Hematopoietic multipotent progenitor cell treated with erythropoietin and hydrocortisone succinate and interleukin-3 and kit ligand, for 4 days (in vitro differentiated cells): Measurements from ENCODE around the gene SND1.

Experiments
- DNase-seq: peaks from one replicate; pipeline ENCODE4 v3.0.0-alpha.2; 2015

SND1 gene

DNA sequence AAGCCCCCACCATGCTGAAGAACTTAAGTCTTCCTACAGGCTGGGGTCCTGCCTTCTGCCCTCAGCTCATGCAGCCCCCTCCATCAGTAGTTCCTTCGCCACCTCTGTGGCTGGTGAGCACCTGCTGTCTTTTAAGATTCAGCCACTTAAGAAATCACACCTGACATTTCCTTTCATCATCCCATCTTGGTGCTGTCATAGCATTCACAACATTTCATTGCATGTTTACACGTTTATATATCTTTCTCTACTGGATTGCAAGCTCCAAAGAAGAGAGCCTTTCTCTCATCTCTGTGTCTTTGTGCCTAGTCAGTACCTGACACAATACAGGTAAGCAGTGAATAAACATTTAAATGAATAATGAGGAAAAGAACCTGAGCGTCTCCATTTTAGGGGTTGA lies 38.3 kb downstream of the SND1 start:
- DNase-seq, result no peak

DNA sequence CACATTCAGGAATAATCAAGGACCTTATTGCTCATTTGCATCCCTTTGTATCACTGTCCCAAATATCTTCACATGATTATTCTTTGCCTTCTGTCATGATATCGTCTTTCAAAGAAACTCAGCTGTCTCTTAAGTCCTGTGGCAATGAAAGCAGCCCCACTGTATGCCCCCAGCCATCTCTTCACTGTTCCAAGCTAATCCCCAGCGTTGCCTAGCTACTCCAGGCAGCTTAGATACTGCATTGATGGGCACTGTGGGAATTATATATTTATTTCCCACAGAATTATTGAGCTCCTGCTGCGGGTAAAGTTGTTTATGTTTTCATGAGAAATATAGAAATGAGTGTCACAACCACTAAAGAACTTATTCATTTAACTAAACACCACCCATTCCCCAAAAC lies 38.8 kb downstream of the SND1 start:
- no peak for DNase-seq

DNA sequence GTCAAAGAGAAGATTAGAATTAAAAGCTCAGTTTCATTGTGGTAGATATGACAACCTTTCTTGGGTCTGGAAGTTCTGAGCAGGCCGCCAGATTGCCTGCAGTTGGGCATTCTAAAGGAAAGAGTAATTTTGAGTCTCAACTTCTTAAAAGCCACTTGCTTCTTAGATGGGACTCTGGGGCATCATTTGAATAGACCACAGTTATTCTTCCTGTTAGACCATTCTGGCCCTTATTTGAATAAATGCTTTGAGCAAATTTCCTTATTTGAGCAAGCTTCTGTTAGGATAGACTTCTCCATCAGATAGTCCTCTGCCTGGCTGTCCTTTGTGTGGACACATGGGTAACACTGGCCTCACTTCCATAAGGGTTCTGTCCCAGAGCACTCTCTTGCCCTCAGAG lies 40.2 kb downstream of the SND1 start:
- DNase-seq, result no peak

GRCh38 chr7:127699853-127700252 lies 47.9 kb downstream of the SND1 start:
- no peak for DNase-seq

DNA sequence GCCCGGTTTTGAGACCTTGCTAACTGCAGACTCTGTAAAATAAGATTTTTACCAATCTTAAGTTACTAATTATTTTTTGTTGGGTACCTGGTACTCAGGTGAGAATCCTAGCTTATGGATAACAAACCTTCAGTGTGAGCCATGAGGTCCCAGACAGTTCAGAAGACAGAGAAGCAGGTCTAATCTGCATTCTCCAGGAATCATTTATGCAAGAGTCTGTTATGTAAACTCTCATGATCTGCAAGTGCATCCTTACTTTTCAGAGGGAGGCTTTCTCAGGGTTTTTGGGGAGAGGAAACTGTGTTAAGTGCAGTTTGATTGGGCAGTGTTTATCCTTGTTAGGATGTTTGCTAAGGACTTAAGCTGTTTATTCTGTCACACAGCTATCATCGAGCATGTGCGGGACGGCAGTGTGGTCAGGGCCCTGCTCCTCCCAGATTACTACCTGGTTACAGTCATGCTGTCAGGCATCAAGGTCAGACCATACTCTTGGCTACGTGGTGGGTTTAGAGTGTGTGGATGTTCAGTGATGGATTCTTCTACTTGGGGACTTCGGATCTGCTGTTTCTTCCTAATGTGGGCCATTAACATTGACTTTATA lies 50.2 kb downstream of the SND1 start:
- DNase-seq, result no peak

DNA sequence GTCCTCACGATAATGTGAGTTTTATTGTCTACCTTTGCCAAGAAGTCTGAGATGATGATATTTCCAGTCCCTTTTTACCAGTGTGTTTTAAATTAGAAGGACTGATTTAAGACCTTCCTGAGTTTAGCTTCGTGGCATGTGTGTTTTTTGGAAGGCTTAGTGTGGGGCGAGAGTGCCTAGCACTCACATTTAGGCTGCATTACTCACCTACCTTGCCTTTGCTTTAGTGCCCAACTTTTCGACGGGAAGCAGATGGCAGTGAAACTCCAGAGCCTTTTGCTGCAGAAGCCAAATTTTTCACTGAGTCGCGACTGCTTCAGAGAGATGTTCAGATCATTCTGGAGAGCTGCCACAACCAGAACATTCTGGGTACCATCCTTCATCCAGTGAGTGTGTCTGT lies 50.9 kb downstream of the SND1 start:
- DNase-seq, result no peak

DNA sequence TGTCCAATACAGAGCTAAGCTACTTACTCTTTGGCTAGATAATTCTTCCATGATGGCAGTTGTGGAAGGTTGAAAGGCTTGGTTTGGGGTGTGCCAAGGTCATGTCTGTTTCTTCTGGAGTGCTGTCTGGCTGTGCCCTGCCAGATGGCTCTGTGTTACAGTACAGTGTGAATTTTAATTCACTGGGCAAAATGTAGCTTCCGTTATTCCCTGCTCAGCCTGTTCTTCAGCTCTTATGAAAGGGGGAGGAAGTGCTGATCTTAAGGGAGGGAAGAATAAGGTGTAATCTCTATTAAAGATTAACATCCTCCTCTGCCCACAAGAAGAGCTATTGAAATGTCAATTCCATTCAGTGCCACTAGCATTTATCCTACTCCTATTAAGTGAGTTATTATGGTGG lies 52.2 kb downstream of the SND1 start:
- no peak for DNase-seq

DNA sequence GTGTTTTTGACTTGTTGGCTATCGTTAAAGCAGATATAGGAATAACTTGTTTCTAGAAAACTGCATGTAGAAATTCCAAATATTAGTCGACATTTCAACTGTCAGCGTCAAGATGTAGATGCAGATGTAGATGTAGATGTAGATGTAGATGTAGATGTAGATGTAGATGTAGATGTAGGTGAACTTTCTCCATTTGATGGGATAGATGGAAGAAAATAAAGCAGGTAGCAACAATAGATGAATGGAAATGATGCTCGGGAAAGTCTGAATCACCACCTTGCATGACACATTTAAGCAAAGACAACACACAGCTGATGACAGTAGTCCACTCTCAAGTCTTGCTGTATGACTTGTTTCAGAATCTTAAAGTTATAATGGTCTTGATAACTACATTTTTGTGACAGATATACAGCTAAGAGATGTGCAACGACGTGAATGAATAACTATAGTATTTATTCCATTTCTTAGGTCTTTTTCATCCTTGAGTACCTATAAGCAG lies 53.5 kb downstream of the SND1 start:
- DNase-seq, result no peak

DNA sequence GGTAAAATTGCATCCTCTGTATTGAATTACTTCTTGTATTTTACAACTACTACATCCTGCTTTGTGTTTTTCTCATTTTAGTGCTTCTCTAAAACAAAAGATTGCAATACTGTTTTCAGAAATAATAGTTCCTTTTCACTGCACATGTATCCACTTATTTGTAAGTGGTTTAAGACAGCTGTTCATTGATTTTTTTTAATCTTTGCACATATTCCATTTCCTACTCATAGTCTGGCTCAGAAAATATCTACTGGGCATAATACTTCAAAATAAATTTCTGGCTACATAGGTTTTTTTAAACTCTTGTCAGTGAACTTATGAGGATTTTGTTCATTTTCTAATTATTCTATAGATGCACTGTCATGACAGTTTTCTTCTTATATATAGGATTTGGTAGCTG lies 54.8 kb downstream of the SND1 start:
- DNase-seq, result no peak

- DNase-seq, result no peak
These were observed 56.2 kb downstream of the SND1 start for GRCh38 chr7:127708201-127708600.

GRCh38 chr7:127708788-127709187 lies 56.8 kb downstream of the SND1 start:
- peak; percentile 90 for DNase-seq

- no peak for DNase-seq
These were observed 58.6 kb downstream of the SND1 start for GRCh38 chr7:127710635-127711034.

- no peak for DNase-seq
These were observed 59.9 kb downstream of the SND1 start for GRCh38 chr7:127711872-127712271.

- no peak for DNase-seq
These were observed 61.0 kb downstream of the SND1 start for GRCh38 chr7:127713006-127713405.

DNA sequence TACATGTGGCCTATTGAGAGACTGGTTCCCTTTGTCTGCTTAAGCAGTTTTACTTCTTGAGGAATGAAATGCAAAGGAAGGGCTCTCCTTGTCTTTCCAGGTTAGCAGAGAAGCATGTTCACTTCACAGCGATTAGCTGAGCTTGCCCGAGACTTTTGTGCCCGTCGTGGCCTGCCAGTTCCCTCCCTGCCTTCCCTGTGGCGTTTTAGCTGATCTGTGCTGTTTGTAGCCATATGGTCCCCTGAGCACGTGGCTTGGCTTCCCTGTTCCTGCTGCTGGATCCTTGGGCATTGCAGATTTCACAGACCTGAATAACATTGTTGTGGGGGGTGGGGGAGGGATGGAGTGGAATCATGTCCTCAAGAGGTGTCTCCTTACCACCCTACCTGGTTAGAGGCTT lies 61.8 kb downstream of the SND1 start:
- no peak for DNase-seq

- DNase-seq, result no peak
These were observed 63.3 kb downstream of the SND1 start for GRCh38 chr7:127715272-127715671.

DNA sequence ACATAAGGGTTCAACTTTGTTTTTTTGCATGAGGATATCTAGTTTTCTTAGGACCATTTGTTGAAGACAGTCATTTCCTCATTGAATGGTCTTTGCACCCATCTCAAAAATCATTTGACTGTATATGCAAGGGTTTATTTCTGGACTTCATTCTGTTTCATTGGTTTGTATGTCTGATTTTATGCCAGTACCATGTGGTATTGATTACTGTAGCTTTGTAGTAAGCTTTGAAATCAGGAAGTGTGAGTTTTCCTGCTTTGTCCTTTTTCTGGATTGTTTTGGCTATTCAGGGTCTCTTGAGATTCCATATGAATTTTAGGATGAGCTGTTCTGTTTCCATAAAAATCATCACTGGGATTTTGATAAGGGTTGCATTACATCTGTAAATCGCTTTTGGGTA lies 63.9 kb downstream of the SND1 start:
- no peak for DNase-seq

DNA sequence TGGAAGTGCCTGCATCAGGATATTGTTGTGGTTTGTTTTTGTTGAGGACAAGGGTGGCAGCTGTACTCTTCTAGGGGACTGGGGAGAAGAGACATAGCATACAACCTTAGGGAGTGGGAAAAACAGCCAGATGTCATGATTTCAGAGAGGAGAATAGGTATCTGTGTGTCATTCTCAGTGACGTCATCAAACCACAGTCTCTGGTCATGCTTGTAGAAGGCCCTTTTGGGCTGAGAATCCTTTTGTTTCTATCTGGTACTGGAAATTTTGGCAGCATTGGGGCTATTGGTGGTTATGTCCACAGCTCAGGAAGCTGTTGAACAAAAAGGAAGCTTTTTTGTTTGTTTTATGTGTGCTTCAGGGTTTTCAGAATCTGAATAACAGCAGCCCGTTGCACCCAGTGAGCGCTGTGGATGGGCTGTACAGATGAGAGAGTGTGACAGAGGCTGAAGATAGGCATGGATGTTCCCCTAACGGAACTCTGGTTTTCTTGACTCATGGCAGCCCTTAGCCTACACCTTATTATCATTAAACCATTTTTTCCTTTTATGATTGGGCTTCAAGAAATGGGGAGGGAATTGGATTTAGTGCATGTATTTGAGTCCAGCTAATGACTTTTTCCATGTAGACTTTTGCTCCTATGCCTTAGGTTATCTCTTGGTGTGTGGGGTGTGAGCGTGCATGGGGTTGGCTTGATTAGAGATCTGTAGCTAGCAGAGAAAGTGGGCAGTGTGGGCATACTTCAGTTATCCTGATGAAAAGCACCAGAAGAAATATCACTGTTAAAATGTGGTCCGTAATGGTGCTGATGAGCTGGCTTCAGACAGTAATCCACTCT lies 65.7 kb downstream of the SND1 start:
- peak; percentile 44 for DNase-seq

DNA sequence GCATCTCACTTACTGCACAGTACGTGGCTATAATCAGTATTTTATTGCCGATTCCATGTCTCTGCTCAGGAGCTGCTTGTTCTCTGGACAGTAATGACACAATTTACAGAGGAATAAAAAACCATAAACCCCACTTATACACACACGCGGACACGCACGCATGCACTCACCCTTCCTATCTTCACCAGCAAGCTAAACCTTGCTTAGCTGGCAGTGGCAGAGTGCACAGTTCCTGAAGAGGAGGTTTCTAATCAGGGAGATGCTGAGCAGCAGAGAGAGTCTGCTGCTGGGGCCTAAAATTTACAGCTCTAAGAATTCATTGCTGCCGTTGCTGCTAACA lies 66.3 kb downstream of the SND1 start:
- DNase-seq, result peak; percentile 13

GRCh38 chr7:127726476-127726875 lies 74.5 kb downstream of the SND1 start:
- DNase-seq, result no peak

GRCh38 chr7:127730658-127731276 lies 78.8 kb downstream of the SND1 start:
- no peak for DNase-seq

DNA sequence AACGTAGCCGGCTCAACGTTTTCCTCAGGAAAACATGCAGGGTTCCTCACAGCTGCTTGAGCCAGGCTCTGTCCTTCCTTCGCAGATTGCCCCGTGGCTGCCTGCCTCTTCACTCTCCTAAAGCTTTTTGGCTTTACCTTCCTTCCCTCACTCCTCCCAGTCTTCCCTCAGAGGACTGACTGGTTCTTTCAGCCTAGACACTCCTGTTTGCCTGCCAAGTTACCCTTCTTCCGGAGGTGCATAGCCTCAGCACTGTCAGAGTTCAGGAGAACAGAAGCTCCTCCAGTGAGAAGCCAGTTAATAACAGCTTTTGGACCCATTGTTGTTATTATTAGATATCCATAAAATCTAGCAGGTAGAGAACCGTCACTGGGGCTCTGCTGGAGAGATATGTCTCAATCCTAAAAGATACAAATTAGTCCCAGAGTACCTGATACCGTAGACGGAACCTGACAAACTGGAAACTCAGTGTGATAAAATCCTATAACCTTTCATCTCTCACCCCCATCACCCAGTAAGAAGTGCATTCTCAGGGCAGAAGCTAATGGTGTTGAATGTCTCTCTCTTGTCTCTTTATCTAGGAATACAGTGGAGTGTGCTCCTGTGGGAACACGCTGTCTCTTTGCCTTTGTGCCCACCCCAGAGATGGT lies 79.6 kb downstream of the SND1 start:
- no peak for DNase-seq

DNA sequence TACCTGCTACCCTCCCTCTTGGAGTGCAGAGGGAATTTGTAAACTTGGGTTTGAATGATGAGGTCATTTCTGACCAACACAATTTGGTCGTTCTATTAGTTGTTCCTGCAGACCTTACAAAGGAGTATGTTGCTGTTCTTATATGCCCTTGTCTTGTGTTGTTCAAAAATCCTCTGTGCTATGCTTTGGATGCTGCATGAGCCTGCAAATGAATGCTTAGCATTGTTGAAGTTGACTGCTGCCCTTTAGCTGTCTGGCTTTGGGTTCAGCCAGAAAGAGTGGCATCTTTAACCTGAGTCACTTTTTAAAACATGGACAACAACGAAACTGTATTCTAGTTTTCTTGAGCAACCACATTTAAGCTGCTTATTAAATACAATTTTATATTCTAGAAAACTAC lies 80.3 kb downstream of the SND1 start:
- no peak for DNase-seq

DNA sequence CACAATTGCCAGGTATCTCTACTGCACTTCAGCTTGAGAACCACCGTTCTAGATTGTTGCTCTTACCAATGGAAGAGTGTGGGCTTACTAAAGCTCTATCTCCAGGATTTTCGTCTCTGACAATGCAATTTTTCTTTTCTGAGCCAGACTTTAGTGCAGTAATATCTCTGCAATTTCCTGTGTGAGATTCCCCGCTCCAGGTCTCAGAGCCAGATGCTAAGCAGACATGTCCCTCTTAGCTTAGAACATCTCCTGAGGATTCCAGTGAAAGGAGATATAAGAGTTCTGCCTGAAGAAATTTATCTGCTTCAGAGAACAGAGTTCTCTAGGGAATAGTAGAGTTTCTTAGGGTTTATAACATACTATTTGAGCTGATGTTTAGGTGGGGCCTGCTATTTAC lies 82.0 kb downstream of the SND1 start:
- no peak for DNase-seq
